ENCODE results near the gene DIP2C. TPM values are rescaled to one million over a fixed set of nuclear protein-coding genes. Genes with fewer than 3 reads are reported as not detected.

DIP2C gene
- total and polyA plus RNA-seq, 2 donors (not counting 1 experiment from before 2014, with no cell fraction given), result 1.3 to 1.9 TPM

DNA sequence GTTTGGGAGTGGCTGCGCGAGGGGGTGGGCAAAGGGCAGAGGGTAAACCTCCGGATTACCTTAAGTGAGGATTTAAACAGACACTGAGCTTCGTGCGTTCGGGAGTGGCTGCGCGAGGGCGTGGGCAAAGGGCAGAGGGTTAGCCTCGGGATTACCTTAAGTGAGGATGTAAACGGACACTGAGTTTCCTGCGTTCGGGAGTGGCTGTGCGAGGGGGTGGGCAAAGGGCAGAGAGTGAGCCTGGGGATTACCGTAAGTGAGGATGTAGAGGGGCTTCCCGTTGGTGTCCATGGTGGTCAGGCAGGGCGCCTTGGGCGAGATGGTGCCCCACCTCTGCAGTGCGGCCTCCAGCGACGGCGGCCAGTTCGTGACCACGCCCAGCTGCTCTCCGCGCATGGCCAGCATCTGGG lies 275.8 kb downstream of the DIP2C start:
- Mint-ChIP-seq H3K4me1 (peaks cover 2% of the 10 kb centered on the region), H3K4me3 (no peak overlapping the region), H3K27me3 (peaks cover 10% of the 10 kb centered on the region), H3K27ac (no peak overlapping the region), H3K9me3 (ENCODE audit: insufficient read depth) (no peaks in the 10 kb centered on the region)
- H2AFZ ChIP-seq (ENCODE audit: insufficient read depth, low read depth, low read length, poor library complexity, severe bottlenecking), result no peak overlapping the region
- no peaks in the 10 kb centered on the region for H3K9me3 ChIP-seq (ENCODE audit: control extremely low read depth in 1 of 3, control insufficient read depth in 2 of 3, insufficient read depth in 1 of 3, low read length in 2 of 3)
- WGBS (ENCODE audit: insufficient coverage), result 90% methylated on average over 26 of the region's 26 CpGs
- H3K9ac ChIP-seq (ENCODE audit: low read length), result no peak overlapping the region
- no peak for TF ChIP-seq EZH2 (IDR thresholded peaks at IDR 0.05; ENCODE audit: borderline replicate concordance, insufficient read depth, low read depth, low read length, poor library complexity, severe bottlenecking)
- no peak for TF ChIP-seq CTCF (IDR thresholded peaks at IDR 0.05)
- ChIA-PET POLR2A (no interaction called here), CTCF (no interaction called here)
- H3K27me3 ChIP-seq (replicated peaks in 1 of 4; ENCODE audit: control extremely low read depth in 1 of 4, control insufficient read depth in 3 of 4, insufficient read depth in 4 of 4, low read length in 3 of 4), result peaks cover 0 to 4% (median 0%) of the 10 kb centered on the region in 4 experiments
- intact Hi-C loops (cut with micrococcal nuclease), result no loop called here
- ATAC-seq (ENCODE audit: low read depth) (no peak), DNase-seq (no peak)
- no peaks in the 10 kb centered on the region for H3K4me1 ChIP-seq (ENCODE audit: control insufficient read depth in 2 of 2, insufficient read depth in 2 of 2, low read length in 2 of 2)
- H3K36me3 ChIP-seq (replicated peaks in 1 of 2; ENCODE audit: control extremely low read depth in 1 of 2, control insufficient read depth in 1 of 2, extremely low read depth in 1 of 2, insufficient read depth in 2 of 2, low read length in 1 of 2), result no peaks in the 10 kb centered on the region
- no peak overlapping the region for H3K4me3 ChIP-seq (ENCODE audit: control extremely low read depth in 1 of 5, extremely low read depth in 1 of 5, insufficient read depth in 1 of 5, low read depth in 2 of 5, low read length in 4 of 5)
- H3K4me2 ChIP-seq (replicated peaks; ENCODE audit: low read depth, low read length, poor library complexity, severe bottlenecking), result no peak overlapping the region
- H3K79me2 ChIP-seq (ENCODE audit: control insufficient read depth, insufficient read depth, low read length), result no peaks in the 10 kb centered on the region
- H4K20me1 ChIP-seq (ENCODE audit: control insufficient read depth, insufficient read depth, low read length, poor library complexity, severe bottlenecking), result no peaks in the 10 kb centered on the region
- no peak overlapping the region for H3K27ac ChIP-seq (ENCODE audit: low read length in 2 of 2)

- Histone ChIP-seq H3K4me2 (replicated peaks; ENCODE audit: low read depth, low read length, poor library complexity, severe bottlenecking) (no peak overlapping the region), H2AFZ (ENCODE audit: insufficient read depth, low read depth, low read length, poor library complexity, severe bottlenecking) (no peak overlapping the region), H3K4me1 (ENCODE audit: control insufficient read depth in 2 of 2, insufficient read depth in 2 of 2, low read length in 2 of 2) (no peaks in the 10 kb centered on the region), H3K27me3 (replicated peaks in 1 of 4; ENCODE audit: control extremely low read depth in 1 of 4, control insufficient read depth in 3 of 4, insufficient read depth in 4 of 4, low read length in 3 of 4) (peaks cover 0 to 4% (median 0%) of the 10 kb centered on the region in 4 experiments), H3K9ac (ENCODE audit: low read length) (no peak overlapping the region), H4K20me1 (ENCODE audit: control insufficient read depth, insufficient read depth, low read length, poor library complexity, severe bottlenecking) (no peaks in the 10 kb centered on the region), H3K36me3 (replicated peaks in 1 of 2; ENCODE audit: control extremely low read depth in 1 of 2, control insufficient read depth in 1 of 2, extremely low read depth in 1 of 2, insufficient read depth in 2 of 2, low read length in 1 of 2) (no peaks in the 10 kb centered on the region), H3K79me2 (ENCODE audit: control insufficient read depth, insufficient read depth, low read length) (no peaks in the 10 kb centered on the region), H3K9me3 (ENCODE audit: control extremely low read depth in 1 of 3, control insufficient read depth in 2 of 3, insufficient read depth in 1 of 3, low read length in 2 of 3) (no peaks in the 10 kb centered on the region), H3K4me3 (ENCODE audit: control extremely low read depth in 1 of 5, extremely low read depth in 1 of 5, insufficient read depth in 1 of 5, low read depth in 2 of 5, low read length in 4 of 5) (no peak overlapping the region), H3K27ac (ENCODE audit: low read length in 2 of 2) (no peak overlapping the region)
- peaks cover 2% of the 10 kb centered on the region for H3K4me1 Mint-ChIP-seq
- H3K27me3 Mint-ChIP-seq, result peaks cover 13% of the 10 kb centered on the region
- TF ChIP-seq EZH2 (IDR thresholded peaks at IDR 0.05; ENCODE audit: borderline replicate concordance, insufficient read depth, low read depth, low read length, poor library complexity, severe bottlenecking) (no peak), CTCF (IDR thresholded peaks at IDR 0.05) (no peak)
- DNase-seq, result no peak
- ChIA-PET CTCF (no interaction called here), POLR2A (no interaction called here)
- no peaks in the 10 kb centered on the region for H3K9me3 Mint-ChIP-seq (ENCODE audit: insufficient read depth)
- H3K27ac Mint-ChIP-seq, result no peak overlapping the region
- ATAC-seq (ENCODE audit: low read depth), result no peak
- intact Hi-C loops (cut with micrococcal nuclease), result no loop called here
- no peak overlapping the region for H3K4me3 Mint-ChIP-seq
- WGBS (ENCODE audit: insufficient coverage), result 90% methylated on average over 9 of the region's 10 CpGs
Measured at GRCh38 chr10:412109-412508, 277.4 kb downstream of the DIP2C start.
